HEK293 (cell line): ENCODE results near the gene CARNS1.

Experiments
- CTCF ChIP-seq: fragments of 450-650 bp; formaldehyde crosslinking; IDR thresholded peaks from 2 replicates; pipeline ENCODE4 v1.5.1; 2016; ENCODE audit warnings: missing biosample characterization, missing genetic modification characterization
- PATZ1 ChIP-seq: fragments of 450-650 bp; formaldehyde crosslinking; IDR thresholded peaks from 2 replicates; pipeline ENCODE4 v1.5.1; 2016; ENCODE audit warnings: missing biosample characterization, missing genetic modification characterization
- YY1 ChIP-seq: fragments of 450-650 bp; formaldehyde crosslinking; IDR thresholded peaks from 2 replicates; pipeline ENCODE4 v1.5.1; 2018; ENCODE audit warnings: missing biosample characterization, missing genetic modification characterization
- ZBTB11 ChIP-seq: fragments of 450-650 bp; formaldehyde crosslinking; conservative IDR thresholded peaks from 2 replicates; pipeline ENCODE4 v1.5.1; 2016; ENCODE audit warnings: low read depth, missing biosample characterization, missing genetic modification characterization
- ZBTB8A ChIP-seq: fragments of 450-650 bp; formaldehyde crosslinking; IDR thresholded peaks from 2 replicates; pipeline ENCODE4 v1.5.1; 2016; ENCODE audit warnings: missing biosample characterization, missing genetic modification characterization
- ZNF138 ChIP-seq: fragments of 450-650 bp; formaldehyde crosslinking; IDR thresholded peaks from 2 replicates; pipeline ENCODE4 v1.5.1; 2016; ENCODE audit warnings: missing biosample characterization, missing genetic modification characterization, borderline replicate concordance
- ZNF24 ChIP-seq: fragments of 450-650 bp; formaldehyde crosslinking; IDR thresholded peaks from 2 replicates; pipeline ENCODE4 v1.5.1; 2016; ENCODE audit warnings: missing biosample characterization, missing genetic modification characterization
- ZNF292 ChIP-seq: fragments of 450-650 bp; formaldehyde crosslinking; IDR thresholded peaks from 2 replicates; pipeline ENCODE4 v1.5.1; 2016; ENCODE audit warnings: low read depth, missing biosample characterization, missing genetic modification characterization, borderline replicate concordance
- ZNF302 ChIP-seq: fragments of 450-650 bp; formaldehyde crosslinking; IDR thresholded peaks from 2 replicates; pipeline ENCODE4 v1.5.1; 2016; ENCODE audit warnings: missing biosample characterization, missing genetic modification characterization, low read depth
- ZNF449 ChIP-seq: fragments of 450-650 bp; formaldehyde crosslinking; IDR thresholded peaks from 2 replicates; pipeline ENCODE4 v1.5.1; 2017; ENCODE audit warnings: missing biosample characterization, mild to moderate bottlenecking, missing genetic modification characterization, moderate library complexity
- ZNF549 ChIP-seq: fragments of 450-650 bp; IDR thresholded peaks from 2 replicates; pipeline ENCODE4 v1.5.1; 2018; ENCODE audit warnings: missing biosample characterization, missing genetic modification characterization, mild to moderate bottlenecking, inconsistent platforms, moderate library complexity
- ZNF701 ChIP-seq: fragments of 450-650 bp; formaldehyde crosslinking; IDR thresholded peaks from 2 replicates; pipeline ENCODE4 v1.5.1; 2016; ENCODE audit warnings: missing biosample characterization, missing genetic modification characterization
- TF ChIP-seq, protein P1 (sequence below): fragments of 450-650 bp; formaldehyde crosslinking; IDR thresholded peaks from 2 replicates; pipeline ENCODE4 v1.5.1; 2016; ENCODE audit warnings: missing biosample characterization, missing genetic modification characterization

GRCh38 chr11:67464411-67465188 lies 49.1 kb downstream of the CARNS1 start:
- TF ChIP-seq ZNF449 (tag by site-specific recombination) (no peak), ZNF302 (tag by site-specific recombination) (no peak), CTCF (tag by site-specific recombination) (no peak), ZNF138 (tag by site-specific recombination) (no peak), ZBTB11 (tag by site-specific recombination) (peak; percentile 70), PATZ1 (tag by site-specific recombination) (peak; percentile 88), ZNF549 (tag by site-specific recombination) (no peak), ZNF292 (tag by site-specific recombination) (no peak), ZNF701 (tag by site-specific recombination) (no peak), ZBTB8A (tag by site-specific recombination) (peak; percentile 84), YY1 (tag by site-specific recombination) (no peak), ZNF24 (tag by site-specific recombination) (no peak)
- TF ChIP-seq, protein P1, sequence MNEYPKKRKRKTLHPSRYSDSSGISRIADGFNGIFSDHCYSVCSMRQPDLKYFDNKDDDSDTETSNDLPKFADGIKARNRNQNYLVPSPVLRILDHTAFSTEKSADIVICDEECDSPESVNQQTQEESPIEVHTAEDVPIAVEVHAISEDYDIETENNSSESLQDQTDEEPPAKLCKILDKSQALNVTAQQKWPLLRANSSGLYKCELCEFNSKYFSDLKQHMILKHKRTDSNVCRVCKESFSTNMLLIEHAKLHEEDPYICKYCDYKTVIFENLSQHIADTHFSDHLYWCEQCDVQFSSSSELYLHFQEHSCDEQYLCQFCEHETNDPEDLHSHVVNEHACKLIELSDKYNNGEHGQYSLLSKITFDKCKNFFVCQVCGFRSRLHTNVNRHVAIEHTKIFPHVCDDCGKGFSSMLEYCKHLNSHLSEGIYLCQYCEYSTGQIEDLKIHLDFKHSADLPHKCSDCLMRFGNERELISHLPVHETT (tag by site-specific recombination), result no peak
